ENCODE measurements around the gene TEC.
"Not testable (repeated sequence)": the region's sequence is repeated elsewhere in the genome, so short reads cannot be mapped to it uniquely, and the experiment has no call there.

The TEC gene

GRCh38 chr4:48195853-48196252, 73.8 kb downstream of the TEC start:
- no peak for DNase-seq (ENCODE audit: low read depth)

- no peak for DNase-seq (ENCODE audit: low read depth)
Measured at GRCh38 chr4:48195374-48195773, 74.3 kb downstream of the TEC start.

- DNase-seq (ENCODE audit: low read depth) = no peak
Measured at GRCh38 chr4:48194971-48195370, 74.7 kb downstream of the TEC start.

- no peak for DNase-seq (ENCODE audit: low read depth)
Measured at GRCh38 chr4:48193921-48194468, 75.6 kb downstream of the TEC start.

GRCh38 chr4:48193096-48193836, 76.4 kb downstream of the TEC start:
- DNase-seq (ENCODE audit: low read depth) = no peak

GRCh38 chr4:48191758-48192157, 77.9 kb downstream of the TEC start:
- DNase-seq (ENCODE audit: low read depth) = no peak

- DNase-seq (ENCODE audit: low read depth) = no peak
Measured at GRCh38 chr4:48190839-48191238, 78.8 kb downstream of the TEC start.

GRCh38 chr4:48189731-48190130, 79.9 kb downstream of the TEC start:
- no peak for DNase-seq (ENCODE audit: low read depth)

GRCh38 chr4:48188390-48188789, 81.2 kb downstream of the TEC start:
- DNase-seq (ENCODE audit: low read depth) = no peak

- DNase-seq (ENCODE audit: low read depth) = no peak
Measured at GRCh38 chr4:48187813-48188212, 81.8 kb downstream of the TEC start.

- not testable (repeated sequence) for DNase-seq (ENCODE audit: low read depth)
Measured at GRCh38 chr4:48187066-48187465, 82.6 kb downstream of the TEC start.

GRCh38 chr4:48186394-48186793, 83.2 kb downstream of the TEC start:
- not testable (repeated sequence) for DNase-seq (ENCODE audit: low read depth)

GRCh38 chr4:48184882-48185281, 84.8 kb downstream of the TEC start:
- no peak for DNase-seq (ENCODE audit: low read depth)

- no peak for DNase-seq (ENCODE audit: low read depth)
Measured at GRCh38 chr4:48180234-48180633, 89.4 kb downstream of the TEC start.

- DNase-seq (ENCODE audit: low read depth) = no peak
Measured at GRCh38 chr4:48178931-48179330, 90.7 kb downstream of the TEC start.

GRCh38 chr4:48175806-48176205, 93.8 kb downstream of the TEC start:
- no peak for DNase-seq (ENCODE audit: low read depth)

- DNase-seq (ENCODE audit: low read depth) = no peak
Measured at GRCh38 chr4:48175328-48175727, 94.3 kb downstream of the TEC start.

- DNase-seq (ENCODE audit: low read depth) = no peak
Measured at GRCh38 chr4:48173056-48173991, 96.3 kb downstream of the TEC start.

GRCh38 chr4:48172651-48173050, 97.0 kb downstream of the TEC start:
- DNase-seq (ENCODE audit: low read depth) = no peak

GRCh38 chr4:48169636-48170035, 100.0 kb downstream of the TEC start:
- no peak for DNase-seq (ENCODE audit: low read depth)

GRCh38 chr4:48167538-48168263, 101.9 kb downstream of the TEC start:
- no peak for DNase-seq (ENCODE audit: low read depth)

- DNase-seq (ENCODE audit: low read depth) = not testable (repeated sequence)
Measured at GRCh38 chr4:48164561-48164960, 105.1 kb downstream of the TEC start.

Data from stimulated activated CD8-positive, alpha-beta memory T cell treated with anti-CD3 and anti-CD28 coated beads, Interleukin-7, amount 100 ng/mL, for 24 hours (primary cell).